ENCODE results near the gene KDM7A. TPM values are rescaled to one million over a fixed set of nuclear protein-coding genes. Genes with fewer than 3 reads are reported as not detected.

Gene KDM7A
- total RNA-seq, 4 donors from 2014 or later, result 4.1 to 17.5 (median 12.4) TPM

- Histone ChIP-seq H3K27me3 (no peaks in the 10 kb centered on the region), H3K27ac (no peak overlapping the region), H3K4me1 (no peaks in the 10 kb centered on the region), H3K9me3 (no peaks in the 10 kb centered on the region), H3K36me3 (no peaks in the 10 kb centered on the region), H3K4me3 (no peak overlapping the region)
- DNase-seq, result peak in 1 of 2 donors; percentile 39
- intact Hi-C loops (cut with DNase I; ENCODE audit: low total_unique reads), result no loop called here
- TF ChIP-seq CTCF (IDR thresholded peaks at IDR 0.05) (no peak), POLR2A (IDR thresholded peaks at IDR 0.05) (no peak)
Measured at GRCh38 chr7:140214075-140214684, 37.4 kb upstream of the KDM7A start.

- Histone ChIP-seq H3K9me3 (no peaks in the 10 kb centered on the region), H3K27me3 (no peaks in the 10 kb centered on the region), H3K36me3 (no peaks in the 10 kb centered on the region), H3K4me1 (no peaks in the 10 kb centered on the region), H3K27ac (no peak overlapping the region), H3K4me3 (no peak overlapping the region)
- intact Hi-C loops (cut with DNase I; ENCODE audit: low total_unique reads), result no loop called here
- no peak for DNase-seq
- TF ChIP-seq POLR2A (IDR thresholded peaks at IDR 0.05) (no peak), CTCF (IDR thresholded peaks at IDR 0.05) (no peak)
Measured at GRCh38 chr7:140213684-140214074, 36.9 kb upstream of the KDM7A start.

DNA sequence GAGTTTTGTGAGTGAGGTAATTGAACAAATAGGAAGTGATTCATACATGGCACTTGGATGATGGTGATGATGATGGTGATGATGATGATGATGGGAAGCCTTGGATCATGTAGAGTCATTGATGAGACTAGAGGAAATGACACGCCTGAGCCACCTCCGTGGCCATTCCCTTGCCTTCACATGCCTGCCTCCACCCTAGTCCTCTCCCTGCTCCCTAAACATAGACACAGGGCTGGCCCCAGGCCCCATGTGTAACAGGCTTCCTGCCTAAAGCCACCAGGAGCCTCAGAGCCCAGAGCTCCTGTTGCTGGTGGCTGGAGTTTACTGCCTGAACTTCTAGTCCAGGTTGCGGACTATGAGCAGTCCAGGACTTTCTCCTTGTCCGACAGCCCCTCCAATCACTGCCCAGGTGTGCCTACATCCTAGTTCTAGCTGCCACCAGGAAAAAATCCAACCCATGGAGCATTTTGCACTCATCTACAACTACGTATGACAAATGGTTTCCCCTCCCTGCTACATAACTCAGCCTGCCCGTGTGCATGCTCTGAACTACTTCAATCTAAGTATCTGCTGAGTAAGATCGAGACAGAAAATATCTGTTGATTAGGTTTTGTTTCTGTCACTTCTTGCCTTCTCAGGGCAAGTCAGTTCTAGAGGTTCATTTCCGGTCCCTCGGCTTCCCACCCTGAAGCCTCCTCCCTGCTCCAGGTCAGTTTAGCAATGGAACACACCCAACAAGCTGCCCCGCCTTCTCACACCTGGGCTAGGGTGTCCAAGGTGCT is 35.5 kb upstream of the KDM7A start:
- intact Hi-C loops (cut with DNase I; ENCODE audit: low total_unique reads), result no loop called here
- H3K36me3 ChIP-seq, result no peaks in the 10 kb centered on the region

DNA sequence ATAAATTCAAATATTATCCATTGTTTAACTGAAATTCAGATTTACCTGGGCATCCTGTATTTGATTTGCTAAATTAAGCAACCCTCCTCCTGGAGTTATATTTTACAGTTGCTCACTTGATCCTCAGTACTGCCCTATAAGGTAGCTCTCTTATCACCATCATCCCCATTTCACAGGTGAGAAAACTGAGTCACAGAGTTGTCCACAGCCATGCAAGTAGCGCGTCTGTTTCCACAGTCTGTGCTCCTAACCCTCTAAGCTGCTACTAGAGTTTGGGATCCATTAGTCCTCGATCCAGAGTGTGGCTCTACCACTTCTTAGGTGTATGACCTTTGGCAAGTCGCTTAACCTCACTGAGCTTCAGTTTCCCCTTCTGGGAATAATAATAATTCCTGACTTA is 34.9 kb upstream of the KDM7A start:
- TF ChIP-seq POLR2A (IDR thresholded peaks at IDR 0.05), result no peak
- no peak for TF ChIP-seq CTCF (IDR thresholded peaks at IDR 0.05)
- no peak overlapping the region for H3K27ac ChIP-seq
- H3K27me3 ChIP-seq, result no peaks in the 10 kb centered on the region
- H3K4me1 ChIP-seq, result no peaks in the 10 kb centered on the region
- no peaks in the 10 kb centered on the region for H3K36me3 ChIP-seq
- DNase-seq, result no peak
- intact Hi-C loops (cut with DNase I; ENCODE audit: low total_unique reads), result no loop called here
- no peak overlapping the region for H3K4me3 ChIP-seq
- no peaks in the 10 kb centered on the region for H3K9me3 ChIP-seq

More for the DNA sequence above, 35.5 kb upstream of the KDM7A start:
- TF ChIP-seq POLR2A (IDR thresholded peaks at IDR 0.05), result no peak
- TF ChIP-seq CTCF (IDR thresholded peaks at IDR 0.05), result no peak
- Histone ChIP-seq H3K4me1 (no peaks in the 10 kb centered on the region), H3K4me3 (no peak overlapping the region), H3K9me3 (no peaks in the 10 kb centered on the region), H3K27me3 (no peaks in the 10 kb centered on the region), H3K27ac (no peak overlapping the region)
- no peak for DNase-seq

- Histone ChIP-seq H3K36me3 (no peaks in the 10 kb centered on the region), H3K9me3 (no peaks in the 10 kb centered on the region), H3K4me1 (no peaks in the 10 kb centered on the region), H3K4me3 (no peak overlapping the region), H3K27ac (no peak overlapping the region), H3K27me3 (no peaks in the 10 kb centered on the region)
- intact Hi-C loops (cut with DNase I; ENCODE audit: low total_unique reads), result no loop called here
- DNase-seq, result no peak
- TF ChIP-seq CTCF (IDR thresholded peaks at IDR 0.05) (no peak), POLR2A (IDR thresholded peaks at IDR 0.05) (no peak)
Measured at GRCh38 chr7:140209866-140210609, 33.3 kb upstream of the KDM7A start.
